Measurements from ENCODE around the gene CERS2.

CERS2 gene

DNA sequence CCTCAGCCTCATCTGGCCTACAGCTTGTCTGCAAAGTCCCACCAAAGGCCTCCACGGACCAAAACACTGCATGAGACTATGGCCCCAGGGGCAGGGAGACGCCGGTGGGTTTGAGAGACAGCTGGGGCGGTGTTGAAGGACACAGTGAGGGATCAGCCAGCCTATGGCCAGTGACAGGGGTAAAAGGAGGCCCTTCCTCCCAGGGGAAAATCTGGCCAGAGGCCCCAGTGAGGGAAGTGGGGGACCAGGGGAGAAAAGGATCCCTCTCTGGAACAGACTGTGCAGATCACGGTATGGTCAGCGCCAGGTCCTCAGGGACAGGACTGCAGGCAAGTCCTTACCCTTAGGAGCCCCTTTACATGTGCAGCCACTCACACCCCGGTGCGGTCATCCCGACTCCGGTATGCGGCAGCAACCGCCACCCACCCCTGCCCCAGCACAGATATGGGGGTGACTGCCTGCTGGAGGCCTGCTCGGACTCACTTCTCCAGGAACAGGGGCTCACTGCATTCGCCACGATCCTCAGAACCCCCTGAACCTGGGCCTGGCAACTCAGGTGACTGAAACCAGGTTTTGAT, 1.3 kb downstream of the CERS2 start:
- WGBS (ENCODE audit: extremely low coverage, insufficient coverage, insufficient read length) = no CpG with 5 or more reads among the region's 15 CpGs
- H3K27ac ChIP-seq (ENCODE audit: low read depth, low read length) = no peak overlapping the region
- DNase-seq = no peak

DNA sequence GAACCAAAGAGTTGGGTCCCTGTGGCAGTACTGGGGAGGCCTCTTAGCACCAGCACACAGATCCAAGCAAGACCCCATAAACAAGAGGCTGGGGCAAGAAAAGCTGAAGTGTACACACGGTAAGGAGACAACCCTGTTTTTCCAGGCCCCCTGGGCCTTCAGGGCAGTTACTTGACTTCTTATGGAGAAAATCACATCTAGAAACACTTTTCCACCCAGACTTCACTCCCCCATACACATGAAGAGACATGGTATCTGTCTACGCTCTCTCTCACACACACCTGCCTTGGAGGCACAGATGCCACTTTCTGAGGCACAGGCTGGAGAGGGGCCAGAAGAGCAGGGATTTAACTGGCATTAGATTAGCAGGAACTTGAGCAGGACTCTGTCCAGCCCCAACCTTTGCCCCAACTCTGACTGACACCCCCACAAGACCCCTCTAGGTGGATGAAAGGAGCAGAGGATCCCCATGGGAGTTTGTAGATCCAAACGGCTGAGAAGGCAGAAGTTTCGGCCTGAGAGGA, 2.2 kb downstream of the CERS2 start:
- H3K4me3 ChIP-seq (ENCODE audit: low read depth, low read length) = no peak overlapping the region
- H4K12ac ChIP-seq (ENCODE audit: low read depth, low read length) = no peak overlapping the region
- H2BK12ac ChIP-seq (ENCODE audit: low read length) = no peak overlapping the region
- H3K9me3 ChIP-seq (ENCODE audit: insufficient read depth, low read depth, low read length) = no peaks in the 10 kb centered on the region
- no peak overlapping the region for H3K23ac ChIP-seq (ENCODE audit: low read length)
- no peak overlapping the region for H2BK5ac ChIP-seq (ENCODE audit: low read depth, low read length, poor library complexity)
- no peak overlapping the region for H3K27ac ChIP-seq (ENCODE audit: low read depth, low read length)
- DNase-seq = no peak
- no peak overlapping the region for H4K8ac ChIP-seq (ENCODE audit: low read depth, low read length)
- H2AK5ac ChIP-seq (ENCODE audit: low read length) = no peak overlapping the region
- H3K79me1 ChIP-seq (ENCODE audit: low read length) = peaks cover 10% of the 10 kb centered on the region
- H2BK120ac ChIP-seq (ENCODE audit: insufficient read depth, low read length, poor library complexity) = no peak overlapping the region
- H3K4me2 ChIP-seq (ENCODE audit: low read length) = peak overlapping the region; percentile 30
- H3K79me2 ChIP-seq (ENCODE audit: control insufficient read depth, insufficient read depth, low read length, poor library complexity) = peaks cover 18% of the 10 kb centered on the region
- H3K4ac ChIP-seq (ENCODE audit: low read depth, low read length) = peak overlapping the region; percentile 90
- no peaks in the 10 kb centered on the region for H3K27me3 ChIP-seq (ENCODE audit: insufficient read depth, low read length)
- no peak overlapping the region for H3K9ac ChIP-seq (ENCODE audit: low read length)
- peaks cover 33 to 35% of the 10 kb centered on the region in 2 experiments for H3K4me1 ChIP-seq (ENCODE audit: control insufficient read depth in 1 of 2, insufficient read depth in 2 of 2, low read length in 2 of 2)
- H3K14ac ChIP-seq (ENCODE audit: low read length) = no peak overlapping the region
- H2AFZ ChIP-seq (ENCODE audit: insufficient read depth, low read length, poor library complexity) = no peak overlapping the region
- peaks cover 14 to 15% of the 10 kb centered on the region in 2 experiments for H3K36me3 ChIP-seq (ENCODE audit: control insufficient read depth in 1 of 2, insufficient read depth in 2 of 2, low read length in 2 of 2)
- WGBS (ENCODE audit: extremely low coverage, insufficient coverage, insufficient read length) = no CpG with 5 or more reads among the region's 4 CpGs
- no peak overlapping the region for H4K91ac ChIP-seq (ENCODE audit: low read depth, low read length)
- no peak overlapping the region for H3K18ac ChIP-seq (ENCODE audit: low read length)

More for the DNA sequence above, 1.3 kb downstream of the CERS2 start:
- Histone ChIP-seq H4K91ac (ENCODE audit: low read depth, low read length) (no peak overlapping the region), H3K4me3 (ENCODE audit: low read depth, low read length) (peak overlapping the region; percentile 88), H2AK5ac (ENCODE audit: low read length) (peak overlapping the region; percentile 45), H3K14ac (ENCODE audit: low read length) (peak overlapping the region; percentile 34), H3K9ac (ENCODE audit: low read length) (peak overlapping the region; percentile 94), H3K79me2 (ENCODE audit: control insufficient read depth, insufficient read depth, low read length, poor library complexity) (peaks cover 18% of the 10 kb centered on the region), H3K4ac (ENCODE audit: low read depth, low read length) (peak overlapping the region; percentile 90), H3K27me3 (ENCODE audit: insufficient read depth, low read length) (no peaks in the 10 kb centered on the region), H3K9me3 (ENCODE audit: insufficient read depth, low read depth, low read length) (no peaks in the 10 kb centered on the region), H2BK5ac (ENCODE audit: low read depth, low read length, poor library complexity) (no peak overlapping the region), H3K23ac (ENCODE audit: low read length) (no peak overlapping the region), H3K18ac (ENCODE audit: low read length) (peak overlapping the region; percentile 35), H4K8ac (ENCODE audit: low read depth, low read length) (peak overlapping the region; percentile 25), H3K79me1 (ENCODE audit: low read length) (peaks cover 10% of the 10 kb centered on the region), H4K12ac (ENCODE audit: low read depth, low read length) (peak overlapping the region; percentile 19), H2BK12ac (ENCODE audit: low read length) (no peak overlapping the region), H3K4me2 (ENCODE audit: low read length) (peak overlapping the region; percentile 92), H2BK120ac (ENCODE audit: insufficient read depth, low read length, poor library complexity) (no peak overlapping the region), H3K4me1 (ENCODE audit: control insufficient read depth in 1 of 2, insufficient read depth in 2 of 2, low read length in 2 of 2) (peaks cover 34 to 35% of the 10 kb centered on the region in 2 experiments), H3K36me3 (ENCODE audit: control insufficient read depth in 1 of 2, insufficient read depth in 2 of 2, low read length in 2 of 2) (peaks cover 6% of the 10 kb centered on the region in 2 experiments), H2AFZ (ENCODE audit: insufficient read depth, low read length, poor library complexity) (no peak overlapping the region)

DNA sequence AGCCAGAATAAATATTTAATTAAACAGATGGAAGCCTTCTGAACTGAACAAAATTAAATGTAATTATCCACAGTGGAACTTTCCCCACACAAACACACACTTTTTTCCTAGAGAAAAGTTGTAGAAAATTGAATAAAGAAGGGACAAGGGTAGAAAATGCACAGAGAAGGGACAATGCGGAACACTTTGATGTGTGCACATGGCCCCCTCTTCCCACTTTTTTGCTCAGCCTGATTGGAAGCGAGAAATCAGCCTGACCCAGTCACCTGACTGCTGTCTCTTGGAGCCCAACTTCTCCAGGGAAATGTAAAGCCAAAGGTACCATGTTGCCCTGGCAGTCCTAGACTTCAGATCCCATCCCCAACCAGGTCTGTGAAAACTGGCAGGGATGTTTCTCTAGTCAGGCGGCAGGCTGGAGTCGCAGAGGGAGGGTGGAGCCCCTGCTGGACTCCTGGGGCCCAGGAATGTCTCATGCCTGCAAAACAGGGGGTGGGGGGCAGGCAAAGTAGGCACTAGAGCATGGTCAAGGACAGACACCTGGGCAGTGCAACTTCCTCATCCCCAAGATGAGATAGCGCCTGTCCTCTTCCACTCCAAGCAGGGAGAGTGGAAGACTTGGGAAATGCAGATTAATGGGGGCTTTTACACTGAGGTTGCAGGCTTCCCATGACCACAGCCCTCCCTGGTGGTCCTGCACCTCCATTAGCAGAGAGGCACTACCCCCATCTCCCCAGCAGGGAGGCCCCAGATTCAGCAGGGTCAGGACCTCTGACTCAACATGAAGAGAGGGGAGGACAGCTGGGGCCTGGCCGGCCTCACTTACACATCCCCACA, 2.8 kb downstream of the CERS2 start:
- DNase-seq = no peak
- H3K27ac ChIP-seq (ENCODE audit: low read depth, low read length) = no peak overlapping the region
- no CpG with 5 or more reads among the region's 6 CpGs for WGBS (ENCODE audit: extremely low coverage, insufficient coverage, insufficient read length)

DNA sequence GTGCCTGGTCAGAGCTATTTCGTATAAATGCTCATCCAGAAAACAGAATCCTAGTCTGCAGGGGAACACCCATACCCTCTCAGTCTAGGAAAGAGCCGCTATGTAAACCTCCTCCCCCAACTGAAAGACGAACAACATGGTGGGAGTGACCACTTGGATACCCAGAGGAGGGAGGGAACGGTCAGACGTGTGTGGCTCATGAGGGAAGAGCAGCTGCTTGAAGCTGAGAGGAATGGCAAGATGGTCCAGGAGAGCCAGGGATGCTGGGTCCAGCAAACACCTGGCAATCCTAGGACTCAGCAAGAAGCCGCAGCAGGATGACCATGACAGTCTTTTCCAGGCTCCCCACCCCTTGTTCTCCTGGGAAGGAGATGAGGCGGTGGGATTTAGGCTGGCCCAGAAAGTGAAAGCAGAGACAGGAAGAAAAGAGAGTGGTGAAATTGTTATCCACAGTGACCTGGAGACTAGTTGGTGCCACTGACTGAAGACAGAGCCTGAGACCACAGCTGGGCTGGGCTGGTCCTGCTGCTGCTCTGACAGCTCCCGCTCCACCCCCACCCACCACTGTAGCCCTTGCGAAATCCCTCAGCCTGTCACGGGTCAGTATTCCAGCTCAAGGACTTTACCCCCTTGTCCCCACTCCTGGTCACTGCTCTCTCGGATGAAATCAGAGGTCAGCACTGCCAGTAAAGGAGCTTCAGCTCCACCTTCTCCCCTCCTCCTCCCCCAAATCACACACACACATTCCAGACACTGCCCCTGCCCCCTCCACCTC, 3.6 kb downstream of the CERS2 start:
- no peaks in the 10 kb centered on the region for H3K27me3 ChIP-seq (ENCODE audit: insufficient read depth, low read length)
- no peak overlapping the region for H4K12ac ChIP-seq (ENCODE audit: low read depth, low read length)
- H3K14ac ChIP-seq (ENCODE audit: low read length) = no peak overlapping the region
- H2BK120ac ChIP-seq (ENCODE audit: insufficient read depth, low read length, poor library complexity) = no peak overlapping the region
- no peak overlapping the region for H3K9ac ChIP-seq (ENCODE audit: low read length)
- H2AK5ac ChIP-seq (ENCODE audit: low read length) = no peak overlapping the region
- no peak overlapping the region for H2BK12ac ChIP-seq (ENCODE audit: low read length)
- peak overlapping the region; percentile 8 for H3K4me2 ChIP-seq (ENCODE audit: low read length)
- no peak overlapping the region for H4K8ac ChIP-seq (ENCODE audit: low read depth, low read length)
- H3K4me1 ChIP-seq (ENCODE audit: control insufficient read depth in 1 of 2, insufficient read depth in 2 of 2, low read length in 2 of 2) = peaks cover 30 to 32% of the 10 kb centered on the region in 2 experiments
- no peak overlapping the region for H2BK5ac ChIP-seq (ENCODE audit: low read depth, low read length, poor library complexity)
- no peaks in the 10 kb centered on the region for H3K9me3 ChIP-seq (ENCODE audit: insufficient read depth, low read depth, low read length)
- no CpG with 5 or more reads among the region's 11 CpGs for WGBS (ENCODE audit: extremely low coverage, insufficient coverage, insufficient read length)
- H3K27ac ChIP-seq (ENCODE audit: low read depth, low read length) = no peak overlapping the region
- H2AFZ ChIP-seq (ENCODE audit: insufficient read depth, low read length, poor library complexity) = no peak overlapping the region
- peak overlapping the region; percentile 47 for H3K4ac ChIP-seq (ENCODE audit: low read depth, low read length)
- H3K4me3 ChIP-seq (ENCODE audit: low read depth, low read length) = no peak overlapping the region
- peak overlapping the region; percentile 51 for H3K18ac ChIP-seq (ENCODE audit: low read length)
- H4K91ac ChIP-seq (ENCODE audit: low read depth, low read length) = no peak overlapping the region
- peaks cover 27 to 30% of the 10 kb centered on the region in 2 experiments for H3K36me3 ChIP-seq (ENCODE audit: control insufficient read depth in 1 of 2, insufficient read depth in 2 of 2, low read length in 2 of 2)
- peaks cover 18% of the 10 kb centered on the region for H3K79me2 ChIP-seq (ENCODE audit: control insufficient read depth, insufficient read depth, low read length, poor library complexity)
- peaks cover 10% of the 10 kb centered on the region for H3K79me1 ChIP-seq (ENCODE audit: low read length)
- DNase-seq = peak in 1 of 2 donors; percentile 10
- no peak overlapping the region for H3K23ac ChIP-seq (ENCODE audit: low read length)

More for the DNA sequence above, 2.8 kb downstream of the CERS2 start:
- no peak overlapping the region for H2BK5ac ChIP-seq (ENCODE audit: low read depth, low read length, poor library complexity)
- H2BK12ac ChIP-seq (ENCODE audit: low read length) = no peak overlapping the region
- H3K4me3 ChIP-seq (ENCODE audit: low read depth, low read length) = no peak overlapping the region
- no peak overlapping the region for H2BK120ac ChIP-seq (ENCODE audit: insufficient read depth, low read length, poor library complexity)
- H3K79me1 ChIP-seq (ENCODE audit: low read length) = peaks cover 10% of the 10 kb centered on the region
- H2AFZ ChIP-seq (ENCODE audit: insufficient read depth, low read length, poor library complexity) = no peak overlapping the region
- H4K8ac ChIP-seq (ENCODE audit: low read depth, low read length) = no peak overlapping the region
- H4K12ac ChIP-seq (ENCODE audit: low read depth, low read length) = no peak overlapping the region
- H3K9ac ChIP-seq (ENCODE audit: low read length) = no peak overlapping the region
- no peak overlapping the region for H3K14ac ChIP-seq (ENCODE audit: low read length)
- H3K4me1 ChIP-seq (ENCODE audit: control insufficient read depth in 1 of 2, insufficient read depth in 2 of 2, low read length in 2 of 2) = peaks cover 30 to 32% of the 10 kb centered on the region in 2 experiments
- peaks cover 21 to 22% of the 10 kb centered on the region in 2 experiments for H3K36me3 ChIP-seq (ENCODE audit: control insufficient read depth in 1 of 2, insufficient read depth in 2 of 2, low read length in 2 of 2)
- no peaks in the 10 kb centered on the region for H3K27me3 ChIP-seq (ENCODE audit: insufficient read depth, low read length)
- H3K18ac ChIP-seq (ENCODE audit: low read length) = no peak overlapping the region
- peak overlapping the region; percentile 30 for H3K4me2 ChIP-seq (ENCODE audit: low read length)
- H3K23ac ChIP-seq (ENCODE audit: low read length) = no peak overlapping the region
- H4K91ac ChIP-seq (ENCODE audit: low read depth, low read length) = no peak overlapping the region
- H2AK5ac ChIP-seq (ENCODE audit: low read length) = no peak overlapping the region
- peak overlapping the region; percentile 39 for H3K4ac ChIP-seq (ENCODE audit: low read depth, low read length)
- H3K79me2 ChIP-seq (ENCODE audit: control insufficient read depth, insufficient read depth, low read length, poor library complexity) = peaks cover 18% of the 10 kb centered on the region
- no peaks in the 10 kb centered on the region for H3K9me3 ChIP-seq (ENCODE audit: insufficient read depth, low read depth, low read length)
